ENCODE data around the gene F10. TPM values are rescaled to one million over a fixed set of nuclear protein-coding genes. Genes with fewer than 3 reads are reported as not detected.

F10 gene
- total and polyA plus RNA-seq, 4 donors: 85.3 to 199 (median 117) TPM

GRCh38 chr13:113084094-113084942 lies 38.3 kb upstream of the F10 start:
- no peak overlapping the region for H3K4me3 ChIP-seq (ENCODE audit: low read depth in 1 of 3, low read length in 3 of 3)
- no peak overlapping the region for H3K27ac ChIP-seq (ENCODE audit: low read depth in 1 of 2, low read length in 2 of 2)
- H3K4me1 ChIP-seq (ENCODE audit: control insufficient read depth in 4 of 4, insufficient read depth in 4 of 4, low read length in 3 of 4): no peaks in the 10 kb centered on the region
- H3K9ac ChIP-seq (ENCODE audit: low read depth in 1 of 2, low read length in 2 of 2): no peak overlapping the region
- no peaks in the 10 kb centered on the region for H3K27me3 ChIP-seq (ENCODE audit: control insufficient read depth in 4 of 4, insufficient read depth in 4 of 4, low read length in 3 of 4)
- DNase-seq (ENCODE audit: low spot score): no peak
- WGBS: 94% methylated on average over 25 of the region's 25 CpGs
- H3K36me3 ChIP-seq (ENCODE audit: control insufficient read depth in 4 of 4, insufficient read depth in 3 of 4, low read depth in 1 of 4, low read length in 3 of 4): peaks cover 0 to 25% (median 5%) of the 10 kb centered on the region in 4 donors
- no peaks in the 10 kb centered on the region for H3K9me3 ChIP-seq (ENCODE audit: control insufficient read depth in 4 of 4, low read length in 3 of 4)
- TF ChIP-seq ATF3 (IDR thresholded peaks at IDR 0.05) (no peak), ZBTB33 (IDR thresholded peaks at IDR 0.05) (no peak), HNF4A (conservative IDR thresholded peaks at IDR 0.05) (no peak), RAD21 (IDR thresholded peaks at IDR 0.05) (no peak), FOXA1 (IDR thresholded peaks at IDR 0.05) (no peak), JUND (IDR thresholded peaks at IDR 0.05) (no peak), GABPA (IDR thresholded peaks at IDR 0.05 in 1 of 2, conservative IDR thresholded peaks at IDR 0.05 in 1 of 2) (no peak), REST (IDR thresholded peaks at IDR 0.05) (no peak), MAX (IDR thresholded peaks at IDR 0.05) (no peak), CTCF (IDR thresholded peaks at IDR 0.05; ENCODE audit: low read depth, low read length, missing input control) (no peak), TAF1 (conservative IDR thresholded peaks at IDR 0.05) (no peak), RXRA (IDR thresholded peaks at IDR 0.05) (no peak), HNF4G (IDR thresholded peaks at IDR 0.05) (no peak)
